SKM-1 (cell line): Measurements from ENCODE around the gene TYR.
"Not testable (repeated sequence)": the region's sequence is repeated elsewhere in the genome, so short reads cannot be mapped to it uniquely, and the experiment has no call there.

ENCODE experiments used
- DNase-seq: peaks from one replicate; lab custom pipeline; 2025; ENCODE audit not compliant: unreplicated experiment; lab: John Stamatoyannopoulos, UW

The TYR gene

GRCh38 chr11:89342880-89343572 lies 165.4 kb downstream of the TYR start:
- not testable (repeated sequence) for DNase-seq
